Measurements from ENCODE around the gene S100PBP.
"Not testable (repeated sequence)": the region's sequence is repeated elsewhere in the genome, so short reads cannot be mapped to it uniquely, and the experiment has no call there.

The S100PBP gene

GRCh38 chr1:32898958-32899357, 81.5 kb downstream of the S100PBP start:
- no peak for DNase-seq

- DNase-seq, result no peak
Observed at GRCh38 chr1:32899586-32900296, 82.3 kb downstream of the S100PBP start.

- no peak for DNase-seq
Observed at GRCh38 chr1:32900371-32900955, 83.0 kb downstream of the S100PBP start.

DNA sequence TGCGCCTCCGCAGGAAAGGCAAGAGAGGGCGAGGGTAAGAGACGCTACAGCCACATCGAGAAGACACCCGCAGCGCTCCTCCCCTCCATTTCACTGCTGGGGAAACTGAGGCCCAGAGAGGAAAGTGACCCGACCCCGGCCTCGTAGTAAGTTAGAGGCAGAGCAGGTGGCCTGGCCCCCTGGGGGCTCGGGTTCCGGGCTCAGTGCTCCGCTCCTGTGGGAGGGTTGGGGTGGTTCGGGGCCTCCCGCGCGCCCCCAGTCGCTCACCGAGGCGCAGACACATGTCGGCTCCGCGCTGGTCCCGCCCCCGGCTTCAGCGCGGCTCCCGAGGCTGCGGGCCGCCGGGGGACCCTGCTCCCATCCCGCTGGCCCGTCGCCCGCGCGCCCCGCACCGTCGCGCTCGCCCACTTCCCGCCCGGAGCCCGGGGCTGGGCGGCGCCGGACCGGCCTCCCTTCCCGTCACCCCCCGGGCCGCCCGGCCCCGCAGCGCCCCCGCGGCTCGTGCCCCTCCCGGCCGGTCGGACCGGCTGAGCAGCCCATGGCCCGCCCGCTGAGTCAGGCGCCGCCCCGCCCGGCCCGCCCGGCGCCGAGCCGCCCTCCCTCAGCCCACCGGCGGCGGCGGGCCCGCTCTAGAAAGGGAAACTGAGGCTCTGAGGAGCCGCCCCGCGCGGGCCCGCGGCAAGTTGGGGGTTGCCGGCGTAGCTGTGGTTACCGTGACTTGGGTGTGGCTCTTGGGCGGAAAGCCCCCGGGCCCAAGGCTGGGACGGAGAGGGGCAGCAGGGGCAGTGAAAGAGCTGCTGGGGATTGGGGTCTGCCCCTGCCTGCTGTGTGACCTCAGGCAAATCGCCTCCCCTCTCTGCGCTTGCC, 83.7 kb downstream of the S100PBP start, which contains the start of gene TMEM54:
TMEM54 (minus strand) TSS at position 434 of the 867 bp plus-strand sequence; CDS start at position 283, 151 bp downstream.
- peak in 11 of 58 donors; percentile 24 to 60 (median 35) for DNase-seq

DNA sequence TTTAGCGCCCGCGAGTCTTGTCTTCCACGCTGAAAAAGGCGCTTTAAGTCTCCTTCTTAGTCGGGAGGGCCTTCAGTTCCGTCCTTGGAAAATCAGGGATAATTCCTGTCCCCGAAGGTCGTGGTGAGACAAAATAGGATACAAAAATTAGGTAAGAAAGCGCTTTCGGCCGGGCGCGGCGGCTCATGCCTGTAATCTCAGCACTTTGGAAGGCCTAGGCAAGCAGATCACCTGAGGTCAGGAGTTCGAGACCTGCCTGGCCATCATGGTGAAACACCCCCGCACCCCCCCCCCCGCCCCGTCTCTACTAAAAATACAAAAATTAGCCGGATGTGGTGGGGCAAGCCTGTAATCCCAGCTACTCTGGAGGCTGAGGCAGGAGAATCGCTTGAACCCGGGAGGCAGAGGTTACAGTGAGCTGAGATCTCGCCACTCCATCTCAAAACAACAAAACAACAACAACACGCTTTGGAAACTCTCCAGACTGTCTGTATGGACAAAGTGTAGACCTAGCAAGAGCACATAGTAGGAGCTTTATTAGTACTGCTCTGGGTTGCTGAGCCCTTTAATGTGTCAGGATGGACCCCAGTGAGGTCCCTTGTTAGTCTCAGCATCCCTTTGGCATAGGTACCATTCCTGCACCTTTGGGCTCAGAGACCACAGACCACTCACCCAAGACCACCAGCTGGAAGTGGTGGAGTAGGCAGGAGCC, 84.5 kb downstream of the S100PBP start:
- DNase-seq, result no peak

DNA sequence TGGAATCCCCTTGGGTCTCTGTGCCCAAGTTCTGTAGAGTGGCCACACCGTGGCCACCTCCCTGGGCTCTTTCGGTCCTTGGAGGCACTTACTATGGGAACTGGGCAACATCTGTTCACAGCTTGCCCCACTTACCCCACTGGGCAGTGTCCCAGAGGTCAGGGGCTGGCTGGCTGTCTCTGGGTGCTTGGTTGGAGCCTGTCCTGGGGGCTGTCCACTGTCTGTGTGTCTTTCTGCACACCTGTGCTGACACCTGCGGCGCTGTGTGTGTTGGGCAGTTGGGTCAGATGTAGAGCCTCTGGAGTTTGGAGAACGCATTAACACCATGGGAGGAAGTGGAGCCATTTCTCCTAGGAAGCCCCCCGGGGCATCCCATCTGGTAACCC, 85.1 kb downstream of the S100PBP start:
- DNase-seq, result no peak

- no peak for DNase-seq
Observed at GRCh38 chr1:32903991-32904785, 86.7 kb downstream of the S100PBP start.

GRCh38 chr1:32904797-32905196, 87.3 kb downstream of the S100PBP start:
- DNase-seq, result no peak

DNA sequence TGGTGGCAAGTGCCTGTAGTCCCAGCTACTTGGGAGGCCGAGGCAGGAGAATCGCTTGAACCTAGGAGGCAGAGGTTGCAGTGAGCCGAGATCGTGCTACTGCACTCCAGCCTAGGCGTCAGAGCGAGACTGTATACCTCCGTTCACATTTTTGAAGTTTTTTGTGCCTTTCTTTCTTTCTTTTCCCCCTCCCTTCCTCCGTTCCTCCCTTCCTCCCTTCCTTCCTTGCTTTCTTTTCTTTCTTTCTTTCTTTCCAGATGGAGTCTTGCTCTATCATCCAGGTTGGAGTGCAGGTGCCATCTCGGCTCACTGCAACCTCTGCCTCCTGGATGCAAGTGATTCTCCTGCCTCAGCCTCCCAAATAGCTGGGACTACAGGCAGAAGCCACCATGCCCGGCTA, 88.1 kb downstream of the S100PBP start:
- not testable (repeated sequence) for DNase-seq

- no peak for DNase-seq
Observed at GRCh38 chr1:32906654-32907053, 89.2 kb downstream of the S100PBP start.

DNA sequence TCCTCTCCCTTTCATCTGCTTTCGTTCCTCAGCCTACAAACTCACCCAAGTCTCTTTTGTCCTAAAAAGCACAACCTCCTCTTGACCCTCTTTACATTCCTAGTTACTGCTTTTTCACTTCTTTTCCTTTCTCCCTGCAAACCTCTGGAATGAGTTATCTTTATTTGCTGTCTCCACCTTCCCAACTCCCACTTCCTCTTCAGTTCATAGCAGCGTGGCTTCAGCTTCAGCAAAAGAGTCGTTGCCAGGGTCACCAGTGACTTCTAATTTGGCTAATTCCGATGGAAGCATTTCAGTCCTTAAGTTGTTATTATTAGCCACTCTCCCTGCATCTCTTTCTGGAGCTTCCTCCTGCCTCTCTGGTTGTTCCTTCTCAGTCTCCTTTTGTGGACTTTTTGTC, 90.0 kb downstream of the S100PBP start:
- no peak for DNase-seq
